Activated naive CD4-positive, alpha-beta T cell (primary cell): Measurements from ENCODE around the gene UNC80.

ENCODE experiments used
- DNase-seq, 4 experiments: peaks; one replicate each; lab custom pipeline; 2025; lab: John Stamatoyannopoulos, UW

The UNC80 gene

GRCh38 chr2:210028178-210028577 is 256.5 kb downstream of the UNC80 start:
- no peak for DNase-seq

- DNase-seq = no peak
These were observed 262.6 kb downstream of the UNC80 start for GRCh38 chr2:210034087-210034683.

GRCh38 chr2:210035679-210036078 is 264.0 kb downstream of the UNC80 start:
- no peak for DNase-seq

GRCh38 chr2:210038078-210038477 is 266.4 kb downstream of the UNC80 start:
- no peak for DNase-seq

GRCh38 chr2:210046851-210047500 is 275.3 kb downstream of the UNC80 start:
- no peak for DNase-seq
